HepG2 (cell line): ENCODE results near the gene ZFAND2B. TPM values are rescaled to one million over a fixed set of nuclear protein-coding genes. Genes with fewer than 3 reads are reported as not detected.

Source experiments
- AKAP8 ChIP-seq: sonication (generic); formaldehyde crosslinking; IDR thresholded peaks from 2 replicates; pipeline ENCODE4 v1.5.1; 2020; ENCODE audit warnings: mild to moderate bottlenecking, missing genetic modification reagents
- HNF4G ChIP-seq, 2 experiments: sonication (generic) in 1 of 2; formaldehyde crosslinking in 1 of 2; IDR thresholded peaks; 2 replicates each; pipeline versions ENCODE4 v1.4.0 to v1.6.1; 2011 to 2020; ENCODE audit warnings: borderline replicate concordance in 2 of 2, low read depth in 2 of 2, mild to moderate bottlenecking in 2 of 2, low read length in 1 of 2, missing genetic modification reagents in 1 of 2, moderate library complexity in 1 of 2
- SPEN ChIP-seq: sonication (generic); formaldehyde crosslinking; IDR thresholded peaks from 2 replicates; pipeline ENCODE4 v1.5.1; 2020; ENCODE audit warnings: low read depth, mild to moderate bottlenecking, missing genetic modification reagents
- ZNF335 ChIP-seq: sonication (generic); formaldehyde crosslinking; IDR thresholded peaks from 2 replicates; pipeline ENCODE4 v1.4.0; 2020; ENCODE audit warnings: missing genetic modification reagents
- ZNF446 ChIP-seq: sonication (generic); formaldehyde crosslinking; IDR thresholded peaks from 2 replicates; pipeline ENCODE4 v1.5.0; 2020; ENCODE audit warnings: mild to moderate bottlenecking, missing genetic modification reagents
- ZNF792 ChIP-seq: IDR thresholded peaks from 2 replicates; pipeline ENCODE4 v1.6.1; 2016
- ZSCAN31 ChIP-seq: sonication (generic); formaldehyde crosslinking; IDR thresholded peaks from 2 replicates; pipeline ENCODE4 v1.5.0; 2020; ENCODE audit warnings: low read depth, mild to moderate bottlenecking, missing genetic modification reagents
- polyA plus RNA-seq, 8 experiments: library from polyadenylated mRNA; depleted of rRNA in 3 of 8; stranded (reverse) in 7 of 8; unstranded in 1 of 8; fragments of >200 nt; fragmentation: Illumina TruSeq in 4 of 8; extraction: Trizol in 4 of 8; gene quantifications; 2 replicates each; pipeline versions ENCODE4 v1.2.1 to v1.2.3, GENCODE V29; 2011 to 2016; ENCODE audit warnings: low read depth in 4 of 8, missing spikeins in 1 of 8, mixed read lengths in 1 of 8; ENCODE audit not compliant: insufficient read depth in 1 of 8
- total RNA-seq, 5 experiments: library from RNA; depleted of rRNA; stranded (reverse); fragments of >200 nt; fragmentation: Illumina TruSeq; extraction: Trizol; gene quantifications; 2 replicates each; pipeline ENCODE4 v1.2.3, GENCODE V29; 2016; ENCODE audit warnings: low read depth in 1 of 5
- TF ChIP-seq, protein P1 (sequence below): sonication (generic); formaldehyde crosslinking; IDR thresholded peaks from 2 replicates; pipeline ENCODE4 v1.8.0; 2022; ENCODE audit warnings: missing genetic modification reagents, mild to moderate bottlenecking, moderate library complexity, borderline replicate concordance
- TF ChIP-seq, protein P2 (sequence below): IDR thresholded peaks from 2 replicates; pipeline ENCODE4 v1.6.1; 2016; ENCODE audit warnings: low read depth
- TF ChIP-seq, protein P3 (sequence below): sonication (generic); formaldehyde crosslinking; IDR thresholded peaks from 2 replicates; pipeline ENCODE4 v1.4.0; 2020; ENCODE audit warnings: low read depth, missing genetic modification reagents
- TF ChIP-seq, protein P4 (sequence below): sonication (generic); formaldehyde crosslinking; IDR thresholded peaks from 2 replicates; pipeline ENCODE4 v1.4.0; 2020; ENCODE audit warnings: missing genetic modification reagents, borderline replicate concordance
- TF ChIP-seq, protein P5 (sequence below): sonication (generic); formaldehyde crosslinking; IDR thresholded peaks from 2 replicates; pipeline ENCODE4 v1.5.1; 2020; ENCODE audit warnings: missing genetic modification reagents, mild to moderate bottlenecking, borderline replicate concordance

Gene ZFAND2B
- total and polyA plus RNA-seq, 2 of the 13 experiments (the other 11 are each of a cell fraction or from before 2014, with no cell fraction given), result 53.3 to 115 TPM

DNA sequence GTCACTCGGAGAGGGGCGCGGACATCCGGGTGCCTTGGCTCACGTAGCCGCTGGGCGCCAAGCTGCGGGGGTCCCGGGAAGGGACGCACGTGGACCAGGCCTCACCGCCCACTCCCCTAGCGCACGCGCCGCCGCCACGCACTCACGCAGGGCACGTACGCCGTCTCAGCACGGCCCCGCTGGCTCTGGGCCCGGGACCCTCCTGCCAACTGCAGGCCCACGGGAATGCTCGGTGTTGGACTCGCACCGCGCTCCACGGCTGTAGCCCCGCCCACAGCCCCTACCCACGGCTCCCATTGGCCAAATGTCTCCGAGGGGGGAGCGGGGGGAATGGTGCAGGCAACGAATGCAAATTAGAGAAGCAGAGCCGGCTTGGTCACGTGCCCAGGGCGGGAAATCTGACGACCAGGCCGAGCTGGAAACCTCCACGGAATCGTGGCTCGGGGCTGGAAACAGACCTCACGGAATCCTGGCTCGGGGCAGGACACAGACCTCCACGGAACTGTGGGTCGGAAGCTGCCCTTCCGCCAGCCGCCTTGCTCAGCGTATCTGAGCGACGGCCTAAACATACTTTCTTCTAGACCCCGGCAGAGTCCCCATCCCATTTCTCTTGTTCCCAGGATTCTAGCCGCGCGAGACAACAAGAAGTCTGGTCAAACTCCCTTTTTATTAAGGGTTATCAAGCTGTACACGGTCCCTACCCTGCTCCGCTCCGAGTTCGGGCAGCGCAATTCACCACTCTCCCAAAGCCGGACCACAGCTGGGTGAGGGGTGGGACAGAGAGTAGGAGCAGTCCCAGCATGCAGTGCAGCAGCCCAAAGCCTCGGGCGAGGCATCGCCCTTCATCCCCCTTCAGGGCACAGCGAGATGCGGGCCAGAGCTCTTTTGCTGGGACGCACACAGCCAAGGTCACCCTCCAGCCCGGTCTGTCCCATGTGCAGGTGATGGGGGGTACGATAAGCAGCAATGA, 12.4 kb downstream of the ZFAND2B start, which contains the start of gene ABCB6 (continued):
- TF ChIP-seq, protein P1, sequence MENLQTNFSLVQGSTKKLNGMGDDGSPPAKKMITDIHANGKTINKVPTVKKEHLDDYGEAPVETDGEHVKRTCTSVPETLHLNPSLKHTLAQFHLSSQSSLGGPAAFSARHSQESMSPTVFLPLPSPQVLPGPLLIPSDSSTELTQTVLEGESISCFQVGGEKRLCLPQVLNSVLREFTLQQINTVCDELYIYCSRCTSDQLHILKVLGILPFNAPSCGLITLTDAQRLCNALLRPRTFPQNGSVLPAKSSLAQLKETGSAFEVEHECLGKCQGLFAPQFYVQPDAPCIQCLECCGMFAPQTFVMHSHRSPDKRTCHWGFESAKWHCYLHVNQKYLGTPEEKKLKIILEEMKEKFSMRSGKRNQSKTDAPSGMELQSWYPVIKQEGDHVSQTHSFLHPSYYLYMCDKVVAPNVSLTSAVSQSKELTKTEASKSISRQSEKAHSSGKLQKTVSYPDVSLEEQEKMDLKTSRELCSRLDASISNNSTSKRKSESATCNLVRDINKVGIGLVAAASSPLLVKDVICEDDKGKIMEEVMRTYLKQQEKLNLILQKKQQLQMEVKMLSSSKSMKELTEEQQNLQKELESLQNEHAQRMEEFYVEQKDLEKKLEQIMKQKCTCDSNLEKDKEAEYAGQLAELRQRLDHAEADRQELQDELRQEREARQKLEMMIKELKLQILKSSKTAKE, result no peak
- TF ChIP-seq, protein P2, sequence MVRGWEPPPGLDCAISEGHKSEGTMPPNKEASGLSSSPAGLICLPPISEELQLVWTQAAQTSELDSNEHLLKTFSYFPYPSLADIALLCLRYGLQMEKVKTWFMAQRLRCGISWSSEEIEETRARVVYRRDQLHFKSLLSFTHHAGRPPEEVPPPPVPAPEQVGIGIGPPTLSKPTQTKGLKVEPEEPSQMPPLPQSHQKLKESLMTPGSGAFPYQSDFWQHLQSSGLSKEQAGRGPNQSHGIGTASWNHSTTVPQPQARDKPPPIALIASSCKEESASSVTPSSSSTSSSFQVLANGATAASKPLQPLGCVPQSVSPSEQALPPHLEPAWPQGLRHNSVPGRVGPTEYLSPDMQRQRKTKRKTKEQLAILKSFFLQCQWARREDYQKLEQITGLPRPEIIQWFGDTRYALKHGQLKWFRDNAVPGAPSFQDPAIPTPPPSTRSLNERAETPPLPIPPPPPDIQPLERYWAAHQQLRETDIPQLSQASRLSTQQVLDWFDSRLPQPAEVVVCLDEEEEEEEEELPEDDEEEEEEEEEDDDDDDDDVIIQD (CRISPR knock-in tag), result peak; percentile 49; the same call in 1 of the 2 replicates
- TF ChIP-seq ZSCAN31 (CRISPR knock-in tag) (peak; percentile 98), ZNF792 (CRISPR knock-in tag) (peak; percentile 95), HNF4G (IDR thresholded peaks at IDR 0.05; ENCODE audit: borderline replicate concordance, low read depth, low read length) (no peak; the same call in 1 of the 2 replicates), HNF4G (CRISPR knock-in tag; IDR thresholded peaks at IDR 0.05; ENCODE audit: borderline replicate concordance, low read depth) (peak; percentile 77), ZNF446 (CRISPR knock-in tag) (peak; percentile 97; the same call in 1 of the 2 replicates), ZNF335 (CRISPR knock-in tag) (peak; percentile 50), AKAP8 (CRISPR knock-in tag) (peak; percentile 100), SPEN (CRISPR knock-in tag) (peak; percentile 98)
- TF ChIP-seq, protein P3, sequence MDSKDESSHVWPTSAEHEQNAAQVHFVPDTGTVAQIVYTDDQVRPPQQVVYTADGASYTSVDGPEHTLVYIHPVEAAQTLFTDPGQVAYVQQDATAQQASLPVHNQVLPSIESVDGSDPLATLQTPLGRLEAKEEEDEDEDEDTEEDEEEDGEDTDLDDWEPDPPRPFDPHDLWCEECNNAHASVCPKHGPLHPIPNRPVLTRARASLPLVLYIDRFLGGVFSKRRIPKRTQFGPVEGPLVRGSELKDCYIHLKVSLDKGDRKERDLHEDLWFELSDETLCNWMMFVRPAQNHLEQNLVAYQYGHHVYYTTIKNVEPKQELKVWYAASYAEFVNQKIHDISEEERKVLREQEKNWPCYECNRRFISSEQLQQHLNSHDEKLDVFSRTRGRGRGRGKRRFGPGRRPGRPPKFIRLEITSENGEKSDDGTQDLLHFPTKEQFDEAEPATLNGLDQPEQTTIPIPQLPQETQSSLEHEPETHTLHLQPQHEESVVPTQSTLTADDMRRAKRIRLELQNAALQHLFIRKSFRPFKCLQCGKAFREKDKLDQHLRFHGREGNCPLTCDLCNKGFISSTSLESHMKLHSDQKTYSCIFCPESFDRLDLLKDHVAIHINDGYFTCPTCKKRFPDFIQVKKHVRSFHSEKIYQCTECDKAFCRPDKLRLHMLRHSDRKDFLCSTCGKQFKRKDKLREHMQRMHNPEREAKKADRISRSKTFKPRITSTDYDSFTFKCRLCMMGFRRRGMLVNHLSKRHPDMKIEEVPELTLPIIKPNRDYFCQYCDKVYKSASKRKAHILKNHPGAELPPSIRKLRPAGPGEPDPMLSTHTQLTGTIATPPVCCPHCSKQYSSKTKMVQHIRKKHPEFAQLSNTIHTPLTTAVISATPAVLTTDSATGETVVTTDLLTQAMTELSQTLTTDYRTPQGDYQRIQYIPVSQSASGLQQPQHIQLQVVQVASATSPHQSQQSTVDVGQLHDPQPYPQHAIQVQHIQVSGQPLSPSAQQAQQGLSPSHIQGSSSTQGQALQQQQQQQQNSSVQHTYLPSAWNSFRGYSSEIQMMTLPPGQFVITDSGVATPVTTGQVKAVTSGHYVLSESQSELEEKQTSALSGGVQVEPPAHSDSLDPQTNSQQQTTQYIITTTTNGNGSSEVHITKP (CRISPR knock-in tag), result no peak; the same call in none of the 2 replicates
- TF ChIP-seq, protein P4, sequence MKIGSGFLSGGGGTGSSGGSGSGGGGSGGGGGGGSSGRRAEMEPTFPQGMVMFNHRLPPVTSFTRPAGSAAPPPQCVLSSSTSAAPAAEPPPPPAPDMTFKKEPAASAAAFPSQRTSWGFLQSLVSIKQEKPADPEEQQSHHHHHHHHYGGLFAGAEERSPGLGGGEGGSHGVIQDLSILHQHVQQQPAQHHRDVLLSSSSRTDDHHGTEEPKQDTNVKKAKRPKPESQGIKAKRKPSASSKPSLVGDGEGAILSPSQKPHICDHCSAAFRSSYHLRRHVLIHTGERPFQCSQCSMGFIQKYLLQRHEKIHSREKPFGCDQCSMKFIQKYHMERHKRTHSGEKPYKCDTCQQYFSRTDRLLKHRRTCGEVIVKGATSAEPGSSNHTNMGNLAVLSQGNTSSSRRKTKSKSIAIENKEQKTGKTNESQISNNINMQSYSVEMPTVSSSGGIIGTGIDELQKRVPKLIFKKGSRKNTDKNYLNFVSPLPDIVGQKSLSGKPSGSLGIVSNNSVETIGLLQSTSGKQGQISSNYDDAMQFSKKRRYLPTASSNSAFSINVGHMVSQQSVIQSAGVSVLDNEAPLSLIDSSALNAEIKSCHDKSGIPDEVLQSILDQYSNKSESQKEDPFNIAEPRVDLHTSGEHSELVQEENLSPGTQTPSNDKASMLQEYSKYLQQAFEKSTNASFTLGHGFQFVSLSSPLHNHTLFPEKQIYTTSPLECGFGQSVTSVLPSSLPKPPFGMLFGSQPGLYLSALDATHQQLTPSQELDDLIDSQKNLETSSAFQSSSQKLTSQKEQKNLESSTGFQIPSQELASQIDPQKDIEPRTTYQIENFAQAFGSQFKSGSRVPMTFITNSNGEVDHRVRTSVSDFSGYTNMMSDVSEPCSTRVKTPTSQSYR, result peak; percentile 29; the same call in 1 of the 2 replicates
- TF ChIP-seq, protein P5, sequence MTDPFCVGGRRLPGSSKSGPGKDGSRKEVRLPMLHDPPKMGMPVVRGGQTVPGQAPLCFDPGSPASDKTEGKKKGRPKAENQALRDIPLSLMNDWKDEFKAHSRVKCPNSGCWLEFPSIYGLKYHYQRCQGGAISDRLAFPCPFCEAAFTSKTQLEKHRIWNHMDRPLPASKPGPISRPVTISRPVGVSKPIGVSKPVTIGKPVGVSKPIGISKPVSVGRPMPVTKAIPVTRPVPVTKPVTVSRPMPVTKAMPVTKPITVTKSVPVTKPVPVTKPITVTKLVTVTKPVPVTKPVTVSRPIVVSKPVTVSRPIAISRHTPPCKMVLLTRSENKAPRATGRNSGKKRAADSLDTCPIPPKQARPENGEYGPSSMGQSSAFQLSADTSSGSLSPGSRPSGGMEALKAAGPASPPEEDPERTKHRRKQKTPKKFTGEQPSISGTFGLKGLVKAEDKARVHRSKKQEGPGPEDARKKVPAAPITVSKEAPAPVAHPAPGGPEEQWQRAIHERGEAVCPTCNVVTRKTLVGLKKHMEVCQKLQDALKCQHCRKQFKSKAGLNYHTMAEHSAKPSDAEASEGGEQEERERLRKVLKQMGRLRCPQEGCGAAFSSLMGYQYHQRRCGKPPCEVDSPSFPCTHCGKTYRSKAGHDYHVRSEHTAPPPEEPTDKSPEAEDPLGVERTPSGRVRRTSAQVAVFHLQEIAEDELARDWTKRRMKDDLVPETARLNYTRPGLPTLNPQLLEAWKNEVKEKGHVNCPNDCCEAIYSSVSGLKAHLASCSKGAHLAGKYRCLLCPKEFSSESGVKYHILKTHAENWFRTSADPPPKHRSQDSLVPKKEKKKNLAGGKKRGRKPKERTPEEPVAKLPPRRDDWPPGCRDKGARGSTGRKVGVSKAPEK (CRISPR knock-in tag), result peak; percentile 93; the same call in 1 of the 2 replicates
